ENCODE results near the gene LAMB4.

Gene LAMB4

GRCh38 chr7:108007762-108008161 is 122.4 kb downstream of the LAMB4 start:
- DNase-seq: no peak

GRCh38 chr7:108007261-108007660 is 122.9 kb downstream of the LAMB4 start:
- DNase-seq: no peak

- DNase-seq: peak; percentile 87
These were observed 125.7 kb downstream of the LAMB4 start for GRCh38 chr7:108004220-108005142.

GRCh38 chr7:108003599-108003935 is 126.6 kb downstream of the LAMB4 start:
- DNase-seq: no peak

GRCh38 chr7:108002726-108003598 is 127.2 kb downstream of the LAMB4 start, which contains the start of gene LAMB1:
TSS of gene LAMB1 (minus strand) at chr7:108003161. CDS start at chr7:108002885, 276 bp downstream.
- DNase-seq: peak; percentile 72

GRCh38 chr7:108001764-108002725 is 128.1 kb downstream of the LAMB4 start:
- DNase-seq: no peak

GRCh38 chr7:108000875-108001763 is 129.0 kb downstream of the LAMB4 start:
- DNase-seq: no peak

- no peak for DNase-seq
These were observed 130.2 kb downstream of the LAMB4 start for GRCh38 chr7:107999779-108000560.

- peak; percentile 22 for DNase-seq
These were observed 131.3 kb downstream of the LAMB4 start for GRCh38 chr7:107998660-107999480.

GRCh38 chr7:107998150-107998549 is 132.0 kb downstream of the LAMB4 start:
- no peak for DNase-seq

GRCh38 chr7:107996072-107996882 is 133.9 kb downstream of the LAMB4 start:
- DNase-seq: no peak

- peak; percentile 72 for DNase-seq
These were observed 134.7 kb downstream of the LAMB4 start for GRCh38 chr7:107995184-107996071.

- no peak for DNase-seq
These were observed 135.6 kb downstream of the LAMB4 start for GRCh38 chr7:107994421-107995030.

- DNase-seq: no peak
These were observed 136.3 kb downstream of the LAMB4 start for GRCh38 chr7:107993891-107994291.

GRCh38 chr7:107989618-107990373 is 140.4 kb downstream of the LAMB4 start:
- no peak for DNase-seq

- no peak for DNase-seq
These were observed 147.2 kb downstream of the LAMB4 start for GRCh38 chr7:107982918-107983389.
